GM18868 (cell line): ENCODE measurements around the gene FBXL14.

Experiments
- ATAC-seq: cut with Tn5 transposase; IDR thresholded peaks from one replicate; pipeline ENCODE4 v1.9.1; 2021; ENCODE audit warnings: mild to moderate bottlenecking, moderate library complexity; ENCODE audit not compliant: unreplicated experiment

Gene FBXL14

GRCh38 chr12:1593174-1594005, 991 bp downstream of the FBXL14 start:
- peak; percentile 15 for ATAC-seq

- no peak for ATAC-seq
Observed at GRCh38 chr12:1592444-1593173, 1.8 kb downstream of the FBXL14 start.

- no peak for ATAC-seq
Observed at GRCh38 chr12:1591543-1591942, 2.8 kb downstream of the FBXL14 start.

- no peak for ATAC-seq
Observed at GRCh38 chr12:1591034-1591433, 3.3 kb downstream of the FBXL14 start.

- ATAC-seq = no peak
Observed at GRCh38 chr12:1590221-1590979, 4.0 kb downstream of the FBXL14 start.

- no peak for ATAC-seq
Observed at GRCh38 chr12:1588575-1588947, 5.8 kb downstream of the FBXL14 start.

GRCh38 chr12:1587927-1588574, 6.3 kb downstream of the FBXL14 start:
- no peak for ATAC-seq

GRCh38 chr12:1584326-1584725, 10.1 kb downstream of the FBXL14 start:
- no peak for ATAC-seq

- no peak for ATAC-seq
Observed at GRCh38 chr12:1583421-1584078, 10.8 kb downstream of the FBXL14 start.

- ATAC-seq = no peak
Observed at GRCh38 chr12:1582709-1583050, 11.7 kb downstream of the FBXL14 start.

GRCh38 chr12:1581973-1582708, 12.2 kb downstream of the FBXL14 start:
- ATAC-seq = no peak

GRCh38 chr12:1580526-1580925, 13.9 kb downstream of the FBXL14 start:
- ATAC-seq = no peak

- ATAC-seq = no peak
Observed at GRCh38 chr12:1579651-1580435, 14.5 kb downstream of the FBXL14 start.

- ATAC-seq = no peak
Observed at GRCh38 chr12:1576410-1577241, 17.8 kb downstream of the FBXL14 start.

GRCh38 chr12:1575408-1576401, 18.7 kb downstream of the FBXL14 start:
- no peak for ATAC-seq

GRCh38 chr12:1574865-1575259, 19.5 kb downstream of the FBXL14 start:
- no peak for ATAC-seq
